ENCODE results near the gene HELZ. TPM values are rescaled to one million over a fixed set of nuclear protein-coding genes. Genes with fewer than 3 reads are reported as not detected.
"Not testable (repeated sequence)": the region's sequence is repeated elsewhere in the genome, so short reads cannot be mapped to it uniquely, and the experiment has no call there.

The HELZ gene
- total and polyA plus RNA-seq, 7 donors, result 1.8 to 55.7 (median 30.8) TPM

- H3K27ac ChIP-seq, result peak overlapping the region; percentile 98
- H3K36me3 ChIP-seq (ENCODE audit: insufficient read depth in 1 of 2, low read depth in 1 of 2), result no peaks in the 10 kb centered on the region
- peak overlapping the region; percentile 72 for H3K4me3 ChIP-seq
- peaks cover 20% of the 10 kb centered on the region for H3K4me1 ChIP-seq
- no peaks in the 10 kb centered on the region for H3K9me3 ChIP-seq
- intact Hi-C loops (cut with DNase I), result loop anchor here in 1 of 2 donors (5.0 kb wide), 1 partner anchor 65 kb away; no protein-coding TSS in a partner anchor
- TF ChIP-seq CTCF (IDR thresholded peaks at IDR 0.05), result no peak
- DNase-seq (no peak), ATAC-seq (no peak)
- no peaks in the 10 kb centered on the region for H3K27me3 ChIP-seq (ENCODE audit: insufficient read depth in 3 of 3, low read length in 2 of 3)
- 56 to 59% (median 57%) methylated on average over 11 of the region's 11 CpGs for whole genome bisulfite sequencing, 3 donors
These were observed 202.8 kb downstream of the HELZ start for GRCh38 chr17:67041941-67042899.

- no peaks in the 10 kb centered on the region for H3K9me3 ChIP-seq
- no peaks in the 10 kb centered on the region for H3K27me3 ChIP-seq (ENCODE audit: insufficient read depth in 3 of 3, low read length in 2 of 3)
- peaks cover 20% of the 10 kb centered on the region for H3K4me1 ChIP-seq
- TF ChIP-seq CTCF (IDR thresholded peaks at IDR 0.05), result no peak
- no peak overlapping the region for H3K4me3 ChIP-seq
- no peak for ATAC-seq
- peak overlapping the region; percentile 98 for H3K27ac ChIP-seq
- no peaks in the 10 kb centered on the region for H3K36me3 ChIP-seq (ENCODE audit: insufficient read depth in 1 of 2, low read depth in 1 of 2)
- no peak for DNase-seq
- WGBS, 3 donors, result 60 to 78% (median 66%) methylated on average over 7 of the region's 7 CpGs
- intact Hi-C loops (cut with DNase I), result loop anchor here in 1 of 2 donors (5.0 kb wide), 1 partner anchor 64 kb away; no protein-coding TSS in a partner anchor
These were observed 203.5 kb downstream of the HELZ start for GRCh38 chr17:67041531-67041930.

- peaks cover 19% of the 10 kb centered on the region for H3K4me1 ChIP-seq
- not testable (repeated sequence) for H3K27ac ChIP-seq; H3K36me3 ChIP-seq (ENCODE audit: insufficient read depth in 1 of 2, low read depth in 1 of 2); ATAC-seq; H3K27me3 ChIP-seq (ENCODE audit: insufficient read depth in 3 of 3, low read length in 2 of 3); DNase-seq; H3K9me3 ChIP-seq; H3K4me3 ChIP-seq
- intact Hi-C loops (cut with DNase I), result loop anchor here in 1 of 2 donors (5.0 kb wide), 1 partner anchor 64 kb away; no protein-coding TSS in a partner anchor
- 90 to 94% (median 90%) methylated on average over 5 of the region's 5 CpGs for WGBS, 3 donors
These were observed 203.9 kb downstream of the HELZ start for GRCh38 chr17:67041119-67041518.

- H3K27ac ChIP-seq, result no peak overlapping the region
- intact Hi-C loops (cut with DNase I), result loop anchor here in 1 of 2 donors (5.0 kb wide), 1 partner anchor 63 kb away; no protein-coding TSS in a partner anchor
- no peak overlapping the region for H3K4me3 ChIP-seq
- no peaks in the 10 kb centered on the region for H3K9me3 ChIP-seq
- no peaks in the 10 kb centered on the region for H3K36me3 ChIP-seq (ENCODE audit: insufficient read depth in 1 of 2, low read depth in 1 of 2)
- peaks cover 15% of the 10 kb centered on the region for H3K4me1 ChIP-seq
- no peaks in the 10 kb centered on the region for H3K27me3 ChIP-seq (ENCODE audit: insufficient read depth in 3 of 3, low read length in 2 of 3)
- no peak for TF ChIP-seq CTCF (IDR thresholded peaks at IDR 0.05)
- 86 to 88% (median 87%) methylated on average over 6 of the region's 6 CpGs for WGBS, 3 donors
- DNase-seq, result no peak
- ATAC-seq, result no peak
These were observed 204.3 kb downstream of the HELZ start for GRCh38 chr17:67040652-67041051.

GRCh38 chr17:67038861-67039365, 206.1 kb downstream of the HELZ start:
- whole genome bisulfite sequencing, 3 donors, result 62 to 75% (median 65%) methylated on average over 5 of the region's 5 CpGs
- no peak overlapping the region for H3K27ac ChIP-seq
- ATAC-seq, result no peak
- H3K36me3 ChIP-seq (ENCODE audit: insufficient read depth in 1 of 2, low read depth in 1 of 2), result no peaks in the 10 kb centered on the region
- H3K27me3 ChIP-seq (ENCODE audit: insufficient read depth in 3 of 3, low read length in 2 of 3), result no peaks in the 10 kb centered on the region
- H3K4me3 ChIP-seq, result no peak overlapping the region
- TF ChIP-seq CTCF (IDR thresholded peaks at IDR 0.05), result no peak
- no peak for DNase-seq
- H3K4me1 ChIP-seq, result peaks cover 14% of the 10 kb centered on the region
- no peaks in the 10 kb centered on the region for H3K9me3 ChIP-seq
- intact Hi-C loops (cut with DNase I), result no loop called here
